GM21737 (cell line): ENCODE measurements around the gene GRIA1.
"Not testable (repeated sequence)": the region's sequence is repeated elsewhere in the genome, so short reads cannot be mapped to it uniquely, and the experiment has no call there.

ENCODE experiments used
- ATAC-seq: cut with Tn5 transposase; IDR thresholded peaks from one replicate; pipeline ENCODE4 v1.9.1; 2021; ENCODE audit warnings: mild to moderate bottlenecking, moderate library complexity; ENCODE audit not compliant: unreplicated experiment

The GRIA1 gene

DNA sequence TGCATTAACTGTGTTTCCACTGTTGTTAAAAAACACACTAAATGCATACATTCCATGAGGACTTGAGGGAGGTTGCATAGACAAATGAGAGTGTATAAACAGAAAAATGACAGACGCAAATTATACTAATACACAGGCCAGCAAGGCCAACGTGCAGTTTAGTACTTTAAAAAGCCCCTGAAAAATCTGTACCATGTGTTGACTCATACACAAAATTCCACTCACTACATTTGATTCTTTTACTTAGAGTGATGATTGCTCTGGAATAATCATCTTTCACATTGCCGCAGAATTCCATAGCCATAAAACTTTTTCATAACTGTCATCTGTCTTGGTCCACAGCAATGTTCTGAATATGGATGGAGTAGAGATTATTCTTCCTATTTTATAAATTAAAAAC lies 332.6 kb downstream of the GRIA1 start:
- ATAC-seq = no peak

DNA sequence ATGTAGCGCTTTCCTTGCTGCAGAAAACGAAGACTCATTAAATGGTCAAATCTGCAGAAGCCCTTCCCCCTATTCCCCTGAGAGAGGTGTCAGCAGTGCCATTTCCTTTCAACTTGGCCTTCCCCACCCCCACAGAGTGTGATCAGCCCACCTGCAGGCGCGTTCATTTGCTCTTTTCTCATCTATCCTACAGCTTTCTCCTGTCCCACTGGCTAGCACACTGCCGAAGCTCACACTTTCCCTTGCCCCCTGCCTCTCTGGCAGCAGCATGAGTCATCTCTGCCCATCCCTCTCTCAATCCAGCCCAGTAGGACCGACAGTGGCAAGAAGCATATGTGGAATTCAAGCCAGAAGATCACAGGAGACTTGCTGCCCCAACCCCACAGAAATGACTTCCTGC lies 334.4 kb downstream of the GRIA1 start:
- no peak for ATAC-seq

DNA sequence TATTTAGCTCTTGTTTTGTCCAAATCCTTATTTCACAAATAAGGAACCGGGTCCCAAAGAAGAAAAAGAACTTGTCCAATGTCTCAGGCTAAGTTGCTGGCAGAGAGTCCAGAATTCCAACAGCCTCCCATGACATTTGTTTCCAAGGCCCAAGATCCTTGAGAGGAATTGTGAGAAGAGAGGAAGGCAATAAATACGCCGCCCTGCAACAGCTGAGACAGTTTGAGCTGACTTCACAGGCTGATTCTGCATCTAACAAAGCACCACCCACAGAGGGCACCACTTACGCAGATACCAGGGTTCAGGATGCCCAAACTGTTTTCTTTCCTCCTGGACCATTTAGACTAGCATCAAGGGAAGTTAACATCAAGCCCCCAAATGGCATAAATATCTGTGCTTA lies 336.9 kb downstream of the GRIA1 start:
- ATAC-seq = no peak

DNA sequence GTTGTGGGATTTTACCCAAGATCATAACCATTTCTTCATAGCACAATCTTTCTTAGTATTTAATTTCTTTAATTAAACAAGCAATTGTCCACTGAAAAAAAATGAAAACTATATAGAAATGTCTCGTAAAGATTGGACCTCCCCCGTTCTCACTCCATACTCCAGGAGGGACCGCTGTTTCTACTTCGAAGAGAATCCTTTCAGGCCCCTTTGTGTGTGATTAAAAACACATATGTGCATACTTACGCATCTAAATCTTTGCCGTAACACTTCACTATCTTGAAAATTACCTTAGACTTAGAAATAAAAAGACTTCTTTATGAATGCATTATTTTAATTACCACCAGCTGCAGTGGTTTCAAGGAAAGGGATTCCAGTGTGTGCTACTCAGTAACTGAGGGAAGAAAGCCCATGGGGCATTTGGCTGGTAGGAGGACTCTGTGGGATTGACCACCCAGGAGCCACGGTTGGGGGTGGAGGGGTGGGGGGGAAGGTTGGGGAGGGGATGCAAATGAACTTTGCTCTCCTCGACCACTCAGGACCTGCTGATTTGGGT lies 339.1 kb downstream of the GRIA1 start:
- no peak for ATAC-seq

DNA sequence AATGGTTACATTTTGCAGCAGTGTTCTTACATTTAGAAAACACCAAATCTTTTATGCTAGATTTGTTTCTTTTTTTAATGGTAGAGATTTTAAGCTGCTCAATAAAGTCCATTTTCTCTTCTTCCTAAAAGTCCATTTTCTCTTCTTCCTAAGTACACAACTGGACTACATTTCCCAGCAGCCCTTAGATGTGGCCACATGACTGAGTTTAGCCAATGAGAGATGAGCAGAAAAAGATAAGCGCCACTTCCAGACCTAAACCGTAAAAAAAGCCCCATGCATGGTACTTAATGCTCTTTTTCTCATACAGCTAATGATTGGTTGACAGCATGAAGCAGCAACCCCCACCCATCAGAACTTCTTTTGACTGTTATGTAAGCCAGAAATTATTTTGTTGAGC lies 341.5 kb downstream of the GRIA1 start:
- ATAC-seq = no peak

DNA sequence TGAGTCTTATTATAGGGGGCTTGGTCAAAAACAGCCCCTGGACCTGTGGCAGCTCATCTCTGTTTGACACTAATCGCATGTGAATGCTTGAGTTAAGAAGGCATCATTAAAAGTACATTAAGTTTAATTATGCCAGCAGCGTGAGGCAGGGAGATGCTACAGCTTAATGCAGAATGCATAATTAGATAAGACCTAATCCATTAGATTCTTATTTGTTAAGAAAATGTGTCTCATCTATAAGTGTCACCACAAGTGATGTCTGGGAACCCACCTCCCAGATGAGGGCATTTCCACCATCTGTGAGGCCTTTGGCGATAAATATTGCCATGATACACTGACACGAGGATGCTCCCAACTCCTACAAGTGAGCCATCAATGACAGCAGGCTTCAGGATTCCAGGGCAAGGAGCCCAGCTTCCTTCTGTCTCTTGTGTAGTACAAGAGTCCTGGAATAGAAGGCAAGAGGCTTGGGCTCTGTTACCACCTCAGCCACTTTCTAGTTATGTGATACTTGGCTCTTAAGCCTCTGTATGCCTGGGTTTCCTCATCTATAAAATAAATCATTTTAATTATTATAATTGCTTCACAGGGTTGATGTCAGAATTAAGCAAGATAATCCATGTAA lies 345.5 kb downstream of the GRIA1 start:
- ATAC-seq = no peak

DNA sequence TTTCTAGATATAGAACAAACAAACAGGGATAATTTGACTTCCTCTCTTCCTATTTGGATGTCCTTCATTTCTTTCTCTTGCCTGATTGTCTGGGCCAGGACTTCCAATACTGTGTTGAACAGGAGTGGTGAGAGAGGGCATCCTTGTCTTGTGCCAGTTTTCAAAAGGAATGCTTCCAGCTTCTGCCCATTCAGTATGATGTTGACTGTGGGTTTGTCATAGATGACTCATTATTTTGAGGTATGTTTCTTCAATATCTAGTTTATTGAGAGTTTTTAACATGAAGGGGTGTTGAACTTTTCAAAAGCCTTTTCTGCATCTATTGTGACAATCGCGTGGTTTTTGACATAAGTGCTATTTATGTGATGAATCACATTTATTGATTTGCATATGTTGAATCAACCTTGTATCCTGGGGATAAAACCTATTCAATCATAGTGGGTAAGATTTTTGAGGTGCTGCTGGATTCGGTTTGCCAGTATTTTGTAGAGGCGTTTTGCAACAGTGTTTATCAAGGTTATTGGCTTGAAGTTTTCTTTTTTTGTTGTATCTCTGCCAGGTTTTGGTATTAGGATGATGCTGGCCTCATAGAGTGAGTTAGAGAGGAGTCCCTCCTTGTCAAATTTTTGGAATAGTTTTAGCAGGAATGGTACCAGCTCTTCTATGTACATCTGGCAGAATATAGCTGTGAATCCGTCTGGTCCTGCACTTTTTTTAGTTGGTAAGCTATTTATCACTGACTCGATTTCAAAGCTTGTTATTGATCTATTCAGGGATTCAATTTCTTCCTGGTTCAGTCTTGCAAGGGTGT lies 359.0 kb downstream of the GRIA1 start:
- ATAC-seq = not testable (repeated sequence)

DNA sequence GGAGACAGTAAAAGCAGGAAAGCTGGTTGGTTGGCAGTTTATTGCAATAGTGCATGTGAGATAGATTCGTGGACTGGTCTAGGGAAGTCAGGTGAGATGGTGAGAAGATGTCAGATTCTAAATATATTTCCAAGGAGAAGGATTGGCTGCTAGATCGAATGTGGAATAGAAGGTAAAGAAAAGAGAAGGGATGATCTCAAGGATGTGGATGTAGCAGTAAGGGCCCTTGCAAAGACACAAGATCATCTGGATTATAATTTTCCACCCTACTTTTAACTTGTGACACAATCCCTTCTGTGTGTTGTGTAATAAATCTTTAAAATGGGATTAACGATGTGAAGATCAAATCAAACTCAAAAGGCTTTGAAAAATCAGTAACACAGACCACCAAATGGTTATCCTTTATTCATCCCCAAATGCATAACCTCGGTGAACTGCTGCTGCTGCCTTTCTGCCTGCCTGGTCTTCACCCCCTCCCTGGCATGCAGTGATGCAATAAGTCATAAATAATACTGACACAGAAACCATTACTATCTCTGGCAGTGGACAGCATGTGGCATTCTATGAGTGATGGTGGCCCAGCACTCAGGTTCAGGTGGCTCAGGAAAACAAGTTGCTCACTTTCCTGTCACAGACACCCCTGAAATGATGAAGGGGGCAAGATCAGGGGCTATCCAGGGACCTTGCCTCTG lies 369.9 kb downstream of the GRIA1 start:
- no peak for ATAC-seq

DNA sequence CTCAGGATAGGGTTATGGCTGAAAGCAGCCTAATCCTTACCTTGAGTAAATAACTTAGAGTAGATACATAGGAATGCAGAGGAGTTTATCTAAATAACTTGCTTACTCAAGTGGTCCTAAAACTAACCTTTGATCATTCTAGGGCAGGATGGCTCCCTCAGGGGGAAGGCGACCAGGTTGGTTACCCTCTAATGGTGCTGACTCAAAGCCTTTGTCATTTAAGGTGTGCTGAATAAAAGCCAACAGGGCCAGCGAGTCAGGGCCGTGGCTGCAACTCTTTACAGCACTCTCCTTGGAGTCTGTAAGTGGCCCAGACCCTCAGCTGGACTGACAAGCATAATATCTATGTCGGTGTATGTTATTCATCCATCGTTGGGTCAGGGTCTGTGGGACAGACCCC lies 372.4 kb downstream of the GRIA1 start:
- not testable (repeated sequence) for ATAC-seq
